Activated CD4-positive, alpha-beta T cell treated with anti-CD3 and anti-CD28 coated beads, Interleukin-2, amount 10 ng/mL, durations not matched to agents 24 days and 14 days (primary cell): ENCODE measurements around the gene LRRC56. TPM values are rescaled to one million over a fixed set of nuclear protein-coding genes. Genes with fewer than 3 reads are reported as not detected.

Experiments
- DNase-seq: peaks from one replicate; pipeline ENCODE4 v3.0.0; 2022
- H3K27ac Mint-ChIP-seq: one replicate; pipeline ENCODE4 v1.8.0; 2022; ENCODE audit warnings: mild to moderate bottlenecking, mixed read lengths
- H3K27me3 Mint-ChIP-seq: one replicate; pipeline ENCODE4 v1.8.0; 2022; ENCODE audit warnings: mixed read lengths
- H3K36me3 Mint-ChIP-seq: one replicate; pipeline ENCODE4 v1.8.0; 2022; ENCODE audit warnings: low read depth, mild to moderate bottlenecking, mixed read lengths
- H3K4me1 Mint-ChIP-seq: one replicate; pipeline ENCODE4 v1.8.0; 2021; ENCODE audit warnings: mixed read lengths
- H3K4me3 Mint-ChIP-seq: one replicate; pipeline ENCODE4 v1.8.0; 2022; ENCODE audit warnings: mild to moderate bottlenecking, moderate library complexity, mixed read lengths
- H3K9me3 Mint-ChIP-seq: one replicate; pipeline ENCODE4 v1.8.0; 2021; ENCODE audit warnings: mixed read lengths
- intact Hi-C: fragments of 100-400 bp; cut with micrococcal nuclease; formaldehyde crosslinking; loops from one replicate; pipeline ENCODE4 v1.15.1; 2023
- total RNA-seq: library from RNA; stranded (reverse); gene quantifications from 2 replicates; pipeline ENCODE4 v1.2.3, GENCODE V29; 2022

The LRRC56 gene
- total RNA-seq, 1 donor from 2014 or later = 2.1 TPM

GRCh38 chr11:550746-551085, 13.4 kb downstream of the LRRC56 start:
- no peak for DNase-seq
- intact Hi-C loops = no loop called here
- no peaks in the 10 kb centered on the region for H3K36me3 Mint-ChIP-seq
- H3K27ac Mint-ChIP-seq = no peak overlapping the region
- no peaks in the 10 kb centered on the region for H3K4me1 Mint-ChIP-seq
- H3K27me3 Mint-ChIP-seq = no peaks in the 10 kb centered on the region
- no peaks in the 10 kb centered on the region for H3K9me3 Mint-ChIP-seq
- no peak overlapping the region for H3K4me3 Mint-ChIP-seq

GRCh38 chr11:551131-551530, 13.8 kb downstream of the LRRC56 start:
- intact Hi-C loops = no loop called here
- H3K9me3 Mint-ChIP-seq = no peaks in the 10 kb centered on the region
- no peak overlapping the region for H3K4me3 Mint-ChIP-seq
- H3K4me1 Mint-ChIP-seq = no peaks in the 10 kb centered on the region
- H3K27ac Mint-ChIP-seq = no peak overlapping the region
- DNase-seq = no peak
- H3K27me3 Mint-ChIP-seq = no peaks in the 10 kb centered on the region
- H3K36me3 Mint-ChIP-seq = no peaks in the 10 kb centered on the region

GRCh38 chr11:551596-551995, 14.3 kb downstream of the LRRC56 start:
- peaks cover 4% of the 10 kb centered on the region for H3K27me3 Mint-ChIP-seq
- H3K4me3 Mint-ChIP-seq = no peak overlapping the region
- no peaks in the 10 kb centered on the region for H3K9me3 Mint-ChIP-seq
- no peak overlapping the region for H3K27ac Mint-ChIP-seq
- DNase-seq = no peak
- H3K4me1 Mint-ChIP-seq = no peaks in the 10 kb centered on the region
- no peaks in the 10 kb centered on the region for H3K36me3 Mint-ChIP-seq
- intact Hi-C loops = no loop called here

GRCh38 chr11:553083-553987, 16.0 kb downstream of the LRRC56 start:
- Mint-ChIP-seq H3K4me1 (no peaks in the 10 kb centered on the region), H3K4me3 (no peak overlapping the region), H3K36me3 (no peaks in the 10 kb centered on the region), H3K27me3 (peaks cover 15% of the 10 kb centered on the region), H3K9me3 (no peaks in the 10 kb centered on the region), H3K27ac (no peak overlapping the region)
- no peak for DNase-seq
- intact Hi-C loops = no loop called here

- DNase-seq = no peak
- Mint-ChIP-seq H3K4me3 (peak overlapping the region; percentile 34), H3K4me1 (no peaks in the 10 kb centered on the region), H3K27me3 (peaks cover 15% of the 10 kb centered on the region), H3K9me3 (no peaks in the 10 kb centered on the region), H3K36me3 (no peaks in the 10 kb centered on the region), H3K27ac (no peak overlapping the region)
- intact Hi-C loops = loop anchor here (2.0 kb wide), 1 partner anchor 17 kb away; the partner anchor contains the start of gene LRRC56
These were observed 16.6 kb downstream of the LRRC56 start for GRCh38 chr11:553988-554340.

GRCh38 chr11:554428-555226, 17.3 kb downstream of the LRRC56 start:
- intact Hi-C loops = loop anchor here (1.0 to 2.0 kb wide), 2 partner anchors 18 to 169 kb away; partner anchors contain the start of gene LRRC56
- Mint-ChIP-seq H3K27me3 (peaks cover 15% of the 10 kb centered on the region), H3K4me3 (peak overlapping the region; percentile 51), H3K27ac (no peak overlapping the region), H3K4me1 (no peaks in the 10 kb centered on the region), H3K36me3 (no peaks in the 10 kb centered on the region), H3K9me3 (no peaks in the 10 kb centered on the region)
- DNase-seq = peak; percentile 93

GRCh38 chr11:555227-555779, 18.0 kb downstream of the LRRC56 start:
- Mint-ChIP-seq H3K4me1 (peaks cover 4% of the 10 kb centered on the region), H3K27me3 (peaks cover 15% of the 10 kb centered on the region), H3K4me3 (peak overlapping the region; percentile 51), H3K27ac (no peak overlapping the region), H3K36me3 (no peaks in the 10 kb centered on the region), H3K9me3 (no peaks in the 10 kb centered on the region)
- no peak for DNase-seq
- intact Hi-C loops = loop anchor here (1.0 to 2.0 kb wide), 2 partner anchors 19 to 168 kb away; partner anchors contain the start of gene LRRC56

- no peaks in the 10 kb centered on the region for H3K9me3 Mint-ChIP-seq
- no peaks in the 10 kb centered on the region for H3K36me3 Mint-ChIP-seq
- H3K4me3 Mint-ChIP-seq = peak overlapping the region; percentile 35
- peaks cover 15% of the 10 kb centered on the region for H3K27me3 Mint-ChIP-seq
- no peak overlapping the region for H3K27ac Mint-ChIP-seq
- peaks cover 4% of the 10 kb centered on the region for H3K4me1 Mint-ChIP-seq
- peak; percentile 78 for DNase-seq
- intact Hi-C loops = loop anchor here (1.0 to 2.0 kb wide), 2 partner anchors 19 to 167 kb away; partner anchors contain the start of gene LRRC56
These were observed 18.7 kb downstream of the LRRC56 start for GRCh38 chr11:555780-556661.

GRCh38 chr11:556662-557256, 19.4 kb downstream of the LRRC56 start:
- DNase-seq = no peak
- Mint-ChIP-seq H3K27me3 (peaks cover 15% of the 10 kb centered on the region), H3K36me3 (peaks cover 2% of the 10 kb centered on the region), H3K4me3 (peak overlapping the region; percentile 35), H3K27ac (no peak overlapping the region), H3K4me1 (peaks cover 8% of the 10 kb centered on the region), H3K9me3 (no peaks in the 10 kb centered on the region)
- intact Hi-C loops = no loop called here

- peaks cover 8% of the 10 kb centered on the region for H3K4me1 Mint-ChIP-seq
- peaks cover 2% of the 10 kb centered on the region for H3K36me3 Mint-ChIP-seq
- DNase-seq = no peak
- no peak overlapping the region for H3K27ac Mint-ChIP-seq
- no peak overlapping the region for H3K4me3 Mint-ChIP-seq
- intact Hi-C loops = no loop called here
- H3K27me3 Mint-ChIP-seq = peaks cover 15% of the 10 kb centered on the region
- no peaks in the 10 kb centered on the region for H3K9me3 Mint-ChIP-seq
These were observed 20.2 kb downstream of the LRRC56 start for GRCh38 chr11:557328-558132.

GRCh38 chr11:558503-558902, 21.2 kb downstream of the LRRC56 start:
- Mint-ChIP-seq H3K4me1 (peaks cover 9% of the 10 kb centered on the region), H3K27ac (no peak overlapping the region), H3K9me3 (no peaks in the 10 kb centered on the region), H3K27me3 (peaks cover 15% of the 10 kb centered on the region), H3K36me3 (peaks cover 3% of the 10 kb centered on the region), H3K4me3 (no peak overlapping the region)
- no peak for DNase-seq
- intact Hi-C loops = no loop called here

- Mint-ChIP-seq H3K4me3 (no peak overlapping the region), H3K27ac (no peak overlapping the region)
- intact Hi-C loops = no loop called here
These were observed 21.8 kb downstream of the LRRC56 start for GRCh38 chr11:559020-559620.

More at GRCh38 chr11:559020-559620, 21.8 kb downstream of the LRRC56 start:
- no peaks in the 10 kb centered on the region for H3K9me3 Mint-ChIP-seq
- peak; percentile 69 for DNase-seq
- H3K4me1 Mint-ChIP-seq = peaks cover 11% of the 10 kb centered on the region
- peaks cover 6% of the 10 kb centered on the region for H3K36me3 Mint-ChIP-seq
- peaks cover 15% of the 10 kb centered on the region for H3K27me3 Mint-ChIP-seq
